NCI-H187 (cell line): ENCODE data around the gene SRXN1.

Experiments used
- DNase-seq, 2 experiments: peaks; one replicate each; lab custom pipeline; 2025; lab: John Stamatoyannopoulos, UW

Gene SRXN1

GRCh38 chr20:635893-636338 lies 17.1 kb downstream of the SRXN1 start:
- no peak for DNase-seq

- DNase-seq: no peak
These were observed 17.7 kb downstream of the SRXN1 start for GRCh38 chr20:635028-635892.

- no peak for DNase-seq
These were observed 18.7 kb downstream of the SRXN1 start for GRCh38 chr20:634148-634925.

- DNase-seq: no peak
These were observed 21.9 kb downstream of the SRXN1 start for GRCh38 chr20:631101-631500.

- no peak for DNase-seq
These were observed 26.4 kb downstream of the SRXN1 start for GRCh38 chr20:626579-626978.

GRCh38 chr20:625360-625932 lies 27.6 kb downstream of the SRXN1 start:
- no peak for DNase-seq

- DNase-seq: no peak
These were observed 29.3 kb downstream of the SRXN1 start for GRCh38 chr20:623704-624103.

- no peak for DNase-seq
These were observed 30.0 kb downstream of the SRXN1 start for GRCh38 chr20:623021-623420.

- no peak for DNase-seq
These were observed 30.8 kb downstream of the SRXN1 start for GRCh38 chr20:622161-622560.

GRCh38 chr20:621125-621756 lies 31.8 kb downstream of the SRXN1 start:
- DNase-seq: no peak

GRCh38 chr20:620246-620645 lies 32.8 kb downstream of the SRXN1 start:
- DNase-seq: no peak

GRCh38 chr20:618980-619379 lies 34.0 kb downstream of the SRXN1 start:
- no peak for DNase-seq

- no peak for DNase-seq
These were observed 34.9 kb downstream of the SRXN1 start for GRCh38 chr20:617934-618690.

- DNase-seq: no peak
These were observed 37.5 kb downstream of the SRXN1 start for GRCh38 chr20:615514-615913.

- no peak for DNase-seq
These were observed 41.2 kb downstream of the SRXN1 start for GRCh38 chr20:611843-612185.

GRCh38 chr20:611047-611842 lies 41.8 kb downstream of the SRXN1 start:
- peak in 1 of 2 experiments; percentile 8 for DNase-seq

GRCh38 chr20:610130-611046 lies 42.6 kb downstream of the SRXN1 start, which contains the start of gene TCF15:
TCF15 (minus strand) TSS chr20:610309; CDS start chr20:610237, 72 bp downstream.
- DNase-seq: no peak

GRCh38 chr20:609371-609964 lies 43.5 kb downstream of the SRXN1 start:
- DNase-seq: no peak

GRCh38 chr20:608970-609369 lies 44.0 kb downstream of the SRXN1 start:
- DNase-seq: no peak
